ENCODE measurements around the gene MANEA. TPM values are rescaled to one million over a fixed set of nuclear protein-coding genes. Genes with fewer than 3 reads are reported as not detected.

Gene MANEA
- total and polyA plus RNA-seq, 2 of the 4 experiments (the other 2 are of a cell fraction): 3.9 to 9.0 TPM

GRCh38 chr6:95530176-95530819 lies 47.0 kb upstream of the MANEA start:
- no peak for DNase-seq
- Histone ChIP-seq H3K4ac (ENCODE audit: low read depth, low read length) (no peak overlapping the region), H2BK120ac (ENCODE audit: low read depth, low read length) (no peak overlapping the region), H3K27ac (ENCODE audit: insufficient read depth, low read length) (no peak overlapping the region), H3K9me1 (ENCODE audit: insufficient read depth, low read length) (no peaks in the 10 kb centered on the region), H4K5ac (ENCODE audit: low read depth, low read length) (no peak overlapping the region), H2BK20ac (ENCODE audit: low read depth, low read length) (no peak overlapping the region), H2BK15ac (ENCODE audit: low read depth, low read length) (no peak overlapping the region), H3K18ac (ENCODE audit: low read depth, low read length) (no peak overlapping the region), H3K4me2 (ENCODE audit: low read depth, low read length) (no peak overlapping the region), H3K4me3 (ENCODE audit: insufficient read depth, low read depth, low read length) (no peak overlapping the region), H3K9me3 (ENCODE audit: control insufficient read depth, insufficient read depth, low read length) (no peaks in the 10 kb centered on the region), H4K8ac (ENCODE audit: low read depth in 2 of 2, low read length in 2 of 2) (no peak overlapping the region), H3K36me3 (ENCODE audit: control insufficient read depth, insufficient read depth, low read length) (no peaks in the 10 kb centered on the region), H2AK9ac (replicated peaks; ENCODE audit: low read depth, low read length, poor library complexity) (no peak overlapping the region), H4K91ac (ENCODE audit: insufficient read depth, low read depth, low read length) (no peak overlapping the region), H4K20me1 (ENCODE audit: insufficient read depth, low read length) (no peaks in the 10 kb centered on the region), H2AFZ (replicated peaks; ENCODE audit: low read length, poor library complexity) (no peak overlapping the region), H3K23ac (ENCODE audit: low read depth, low read length) (no peak overlapping the region), H3K4me1 (ENCODE audit: control insufficient read depth, insufficient read depth, low read length) (no peaks in the 10 kb centered on the region), H3K14ac (replicated peaks; ENCODE audit: low read depth, low read length) (no peak overlapping the region), H2BK5ac (ENCODE audit: low read depth, low read length, poor library complexity, severe bottlenecking) (no peak overlapping the region), H3K27me3 (ENCODE audit: control insufficient read depth, insufficient read depth, low read length) (no peaks in the 10 kb centered on the region), H2AK5ac (ENCODE audit: low read depth, low read length) (no peak overlapping the region), H3K56ac (ENCODE audit: extremely low read depth, insufficient read depth, low read length) (no peak overlapping the region), H3K9ac (ENCODE audit: low read depth, low read length) (no peak overlapping the region), H3K79me1 (ENCODE audit: low read depth in 1 of 2, low read length in 2 of 2) (no peaks in the 10 kb centered on the region)
- TF ChIP-seq SMC3 (IDR thresholded peaks at IDR 0.05; ENCODE audit: low read depth, low read length): no peak
- TF ChIP-seq NFE2L2 (IDR thresholded peaks at IDR 0.05; ENCODE audit: low read depth, low read length): no peak
- TF ChIP-seq RCOR1 (IDR thresholded peaks at IDR 0.05; ENCODE audit: insufficient replicate concordance, low read length): no peak
- TF ChIP-seq, protein P1, sequence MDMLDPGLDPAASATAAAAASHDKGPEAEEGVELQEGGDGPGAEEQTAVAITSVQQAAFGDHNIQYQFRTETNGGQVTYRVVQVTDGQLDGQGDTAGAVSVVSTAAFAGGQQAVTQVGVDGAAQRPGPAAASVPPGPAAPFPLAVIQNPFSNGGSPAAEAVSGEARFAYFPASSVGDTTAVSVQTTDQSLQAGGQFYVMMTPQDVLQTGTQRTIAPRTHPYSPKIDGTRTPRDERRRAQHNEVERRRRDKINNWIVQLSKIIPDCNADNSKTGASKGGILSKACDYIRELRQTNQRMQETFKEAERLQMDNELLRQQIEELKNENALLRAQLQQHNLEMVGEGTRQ (IDR thresholded peaks at IDR 0.05; ENCODE audit: low read depth, low read length): no peak
- TF ChIP-seq RAD21 (IDR thresholded peaks at IDR 0.05; ENCODE audit: low read length): no peak
- TF ChIP-seq, protein P2, sequence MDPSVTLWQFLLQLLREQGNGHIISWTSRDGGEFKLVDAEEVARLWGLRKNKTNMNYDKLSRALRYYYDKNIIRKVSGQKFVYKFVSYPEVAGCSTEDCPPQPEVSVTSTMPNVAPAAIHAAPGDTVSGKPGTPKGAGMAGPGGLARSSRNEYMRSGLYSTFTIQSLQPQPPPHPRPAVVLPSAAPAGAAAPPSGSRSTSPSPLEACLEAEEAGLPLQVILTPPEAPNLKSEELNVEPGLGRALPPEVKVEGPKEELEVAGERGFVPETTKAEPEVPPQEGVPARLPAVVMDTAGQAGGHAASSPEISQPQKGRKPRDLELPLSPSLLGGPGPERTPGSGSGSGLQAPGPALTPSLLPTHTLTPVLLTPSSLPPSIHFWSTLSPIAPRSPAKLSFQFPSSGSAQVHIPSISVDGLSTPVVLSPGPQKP (IDR thresholded peaks at IDR 0.05; ENCODE audit: borderline replicate concordance, low read depth, low read length): no peak
- no peak for TF ChIP-seq FOS (IDR thresholded peaks at IDR 0.05; ENCODE audit: low read depth, low read length)
- ATAC-seq (ENCODE audit: low read depth): no peak
- BruUV-seq (replicated peaks): no TSS peak
- dilution Hi-C loops (cut with HindIII; ENCODE audit: low sequenced_read_pairs, unreplicated experiment): no loop called here
- WGBS, 2 experiments (ENCODE audit: extremely low coverage in 2 of 2, insufficient read length in 1 of 2): no CpG with 5 or more reads among the region's 3 CpGs
- intact Hi-C loops (cut with micrococcal nuclease): no loop called here
- in situ Hi-C loops (cut with MboI; ENCODE audit: low sequenced_read_pairs): no loop called here
- POLR2A ChIA-PET (ENCODE audit: unreplicated experiment): no interaction called here
- CTCF ChIA-PET: no interaction called here

Measured in IMR-90 (cell line).